NB4 (cell line): ENCODE data around the gene ATP1A4.

Experiments
- DNase-seq: peaks from one replicate; pipeline ENCODE4 v3.0.0; 2010; ENCODE audit warnings: low read depth
- H3K4me3 ChIP-seq: one replicate; pipeline ENCODE4 v1.5.1; 2011; ENCODE audit warnings: mild to moderate bottlenecking, low read depth, low read length, moderate library complexity
- CTCF ChIP-seq: IDR thresholded peaks from one replicate; pipeline ENCODE4 v1.5.1; 2012; ENCODE audit warnings: low read depth, low read length
- MYC ChIP-seq: IDR thresholded peaks from 2 replicates; pipeline ENCODE4 v1.6.1; 2011; ENCODE audit warnings: low read depth, low read length
- POLR2A ChIP-seq: IDR thresholded peaks from 2 replicates; pipeline ENCODE4 v1.6.1; 2011; ENCODE audit warnings: mild to moderate bottlenecking; ENCODE audit not compliant: insufficient read length; ENCODE audit errors: extremely low read depth
- TF ChIP-seq, protein P1 (sequence below): IDR thresholded peaks from 2 replicates; pipeline ENCODE4 v1.6.1; 2011; ENCODE audit warnings: low read depth, low read length

Gene ATP1A4

DNA sequence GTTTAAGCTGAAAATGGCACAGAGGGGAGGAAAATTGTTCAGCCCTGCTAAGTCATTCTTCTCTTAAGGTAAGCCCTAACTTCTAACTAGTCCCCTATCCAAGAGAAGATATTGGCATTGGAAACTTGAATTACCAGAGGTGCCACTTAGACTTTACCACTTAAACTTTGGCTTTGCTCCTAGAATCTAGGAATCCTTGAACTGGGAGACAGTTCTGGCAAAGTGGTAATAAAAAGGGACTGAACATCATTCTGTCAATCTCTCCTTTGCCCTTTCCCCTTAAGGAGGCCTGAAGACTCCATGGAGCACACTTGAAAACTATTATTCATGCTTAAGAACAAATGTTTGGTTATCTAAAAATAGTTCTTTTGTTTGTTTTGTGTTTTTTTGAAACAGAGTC, 8.4 kb downstream of the ATP1A4 start:
- TF ChIP-seq POLR2A (no peak), MYC (no peak), CTCF (no peak)
- TF ChIP-seq, protein P1, sequence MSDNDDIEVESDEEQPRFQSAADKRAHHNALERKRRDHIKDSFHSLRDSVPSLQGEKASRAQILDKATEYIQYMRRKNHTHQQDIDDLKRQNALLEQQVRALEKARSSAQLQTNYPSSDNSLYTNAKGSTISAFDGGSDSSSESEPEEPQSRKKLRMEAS = no peak
- no peak for DNase-seq
- no peak overlapping the region for H3K4me3 ChIP-seq

DNA sequence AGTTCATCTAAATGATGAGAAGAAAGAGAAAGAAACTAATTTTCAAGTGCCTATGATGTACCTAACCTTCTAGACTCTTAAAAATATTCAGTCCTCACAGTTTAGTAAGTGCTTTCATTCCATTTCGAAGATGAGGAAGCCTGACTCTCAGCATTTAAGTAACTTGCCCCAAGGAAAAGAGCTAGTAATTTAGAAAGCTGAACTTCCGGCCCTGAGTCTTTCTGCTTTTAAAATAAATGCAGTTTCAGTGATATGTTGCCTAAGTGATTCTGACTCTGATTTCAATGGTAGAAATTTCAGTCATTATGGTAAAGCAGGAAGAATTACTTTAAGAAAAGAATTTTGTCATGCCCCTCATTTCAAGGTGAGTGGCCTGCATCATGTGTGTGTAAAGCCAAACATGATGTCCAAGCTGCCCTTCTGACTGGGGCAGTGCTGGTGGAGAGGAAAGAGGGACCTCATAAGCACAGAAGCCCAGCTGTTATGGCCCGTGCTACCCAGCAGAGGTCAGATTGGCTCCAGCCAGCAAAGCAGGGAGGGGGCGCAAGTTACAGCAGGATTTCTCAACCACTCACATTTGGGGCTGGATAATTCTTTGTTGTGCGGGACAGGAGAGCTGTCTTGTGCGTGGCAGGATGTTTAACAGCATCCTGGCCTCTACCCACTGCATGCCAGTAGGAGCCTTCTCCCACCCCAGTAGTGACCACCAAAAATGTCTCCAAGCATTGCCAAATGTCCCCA, 10.7 kb downstream of the ATP1A4 start:
- DNase-seq = peak; percentile 76
- H3K4me3 ChIP-seq = no peak overlapping the region
- no peak for TF ChIP-seq POLR2A
- TF ChIP-seq, protein P1 = 0 out of 2 replicates have a peak, but pooled peaks have one; percentile 18
- peak; percentile 63 for TF ChIP-seq CTCF
- TF ChIP-seq MYC = 0 out of 2 replicates have a peak, but pooled peaks have one; percentile 25

DNA sequence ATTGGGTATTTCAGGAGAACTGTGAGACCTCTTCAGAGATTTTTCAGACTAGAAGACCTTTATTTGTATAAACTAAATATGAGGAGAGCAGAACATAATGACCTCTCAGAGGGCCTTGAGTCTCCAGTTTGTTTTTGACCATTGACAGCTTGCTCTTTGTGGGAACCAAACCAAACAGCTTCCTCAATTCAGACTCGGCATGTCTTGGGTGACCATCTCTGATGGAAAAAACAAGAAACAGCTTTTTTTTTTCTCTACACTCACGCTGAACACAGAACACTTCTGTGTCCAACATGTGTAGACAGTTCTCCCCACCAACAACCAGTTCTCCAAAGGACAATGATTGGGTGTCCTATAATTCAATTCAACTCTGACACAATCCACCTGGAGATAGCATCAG, 11.5 kb downstream of the ATP1A4 start:
- peak; percentile 39 for DNase-seq
- TF ChIP-seq MYC (no peak), CTCF (no peak), POLR2A (no peak)
- TF ChIP-seq, protein P1 = no peak
- no peak overlapping the region for H3K4me3 ChIP-seq

GRCh38 chr1:160163615-160164014, 12.2 kb downstream of the ATP1A4 start:
- H3K4me3 ChIP-seq = no peak overlapping the region
- TF ChIP-seq POLR2A = no peak
- TF ChIP-seq, protein P1 = 0 out of 2 replicates have a peak, but pooled peaks have one; percentile 25
- peak; percentile 51 for DNase-seq

- DNase-seq = no peak
- TF ChIP-seq CTCF = no peak
- no peak for TF ChIP-seq MYC
- TF ChIP-seq, protein P1 = no peak
- no peak for TF ChIP-seq POLR2A
- H3K4me3 ChIP-seq = no peak overlapping the region
Measured at GRCh38 chr1:160164121-160164520, 12.7 kb downstream of the ATP1A4 start.

GRCh38 chr1:160166166-160166868, 14.9 kb downstream of the ATP1A4 start:
- DNase-seq = no peak
- TF ChIP-seq CTCF = no peak
- TF ChIP-seq, protein P1 = no peak
- TF ChIP-seq MYC = no peak
- no peak for TF ChIP-seq POLR2A
- H3K4me3 ChIP-seq = no peak overlapping the region
